DMS 273 (cell line): ENCODE results near the gene EDNRA.

Source experiments
- DNase-seq: peaks from one replicate; lab custom pipeline; 2025; ENCODE audit not compliant: unreplicated experiment; lab: John Stamatoyannopoulos, UW

The EDNRA gene

DNA sequence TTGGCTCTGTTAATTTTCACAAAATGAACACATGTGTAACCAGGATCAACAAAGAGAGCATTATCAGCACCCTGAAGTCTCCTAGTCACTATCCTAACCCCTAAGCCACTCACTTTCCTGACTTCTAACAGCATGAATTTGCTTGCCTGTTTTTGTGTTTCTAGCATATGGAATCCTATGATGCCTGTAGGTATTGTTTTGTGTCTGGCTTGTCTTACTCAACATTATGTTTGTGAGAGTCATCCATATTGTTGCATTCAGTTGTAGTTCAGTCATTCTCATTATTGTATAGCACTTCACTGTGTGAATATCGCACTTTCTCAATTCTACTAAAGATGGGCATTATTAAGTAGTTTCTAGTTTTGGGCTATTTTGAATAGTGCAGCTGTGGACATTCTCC is 15.6 kb downstream of the EDNRA start:
- DNase-seq = no peak

GRCh38 chr4:147498031-147498660 is 17.2 kb downstream of the EDNRA start:
- peak; percentile 60 for DNase-seq

DNA sequence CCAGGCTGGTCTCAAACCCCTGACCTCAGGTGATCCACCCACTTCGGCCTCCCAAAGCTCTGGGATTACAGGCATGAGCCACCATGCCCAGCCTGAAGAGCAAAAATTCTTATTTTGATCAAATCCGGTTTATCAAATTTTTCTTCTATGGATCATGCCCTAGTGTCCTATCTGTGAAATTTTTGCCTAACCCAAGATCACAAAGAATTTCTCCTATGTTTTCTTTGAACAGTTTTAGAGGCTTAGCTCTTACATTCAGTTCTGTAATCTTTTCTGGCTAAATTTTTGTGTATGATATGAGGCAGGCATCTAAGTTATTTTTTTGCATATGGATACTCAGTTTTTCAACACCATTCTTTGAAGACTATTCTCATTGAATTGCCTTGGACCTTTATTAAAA is 27.4 kb downstream of the EDNRA start:
- no peak for DNase-seq

DNA sequence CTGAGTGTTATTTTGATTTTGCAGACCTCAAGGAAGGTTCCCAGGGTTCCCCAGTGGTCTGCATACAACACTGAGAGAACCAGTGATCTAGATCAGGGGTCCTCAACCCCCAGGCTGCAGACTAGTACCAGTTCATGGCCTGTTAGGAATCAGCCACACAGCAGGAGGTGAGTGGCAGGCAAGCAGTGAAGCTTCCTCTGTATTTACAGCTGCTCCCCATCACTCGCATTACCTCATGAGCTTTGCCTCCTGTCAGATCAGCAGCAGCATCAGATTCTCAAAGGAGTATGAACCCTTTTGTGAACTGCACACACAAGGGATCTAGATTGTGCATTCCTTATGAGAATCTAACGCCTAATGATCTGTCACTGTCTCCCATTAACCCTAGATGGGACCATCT is 28.5 kb downstream of the EDNRA start:
- DNase-seq = no peak

- DNase-seq = no peak
These were observed 30.2 kb downstream of the EDNRA start for GRCh38 chr4:147510962-147511668.

DNA sequence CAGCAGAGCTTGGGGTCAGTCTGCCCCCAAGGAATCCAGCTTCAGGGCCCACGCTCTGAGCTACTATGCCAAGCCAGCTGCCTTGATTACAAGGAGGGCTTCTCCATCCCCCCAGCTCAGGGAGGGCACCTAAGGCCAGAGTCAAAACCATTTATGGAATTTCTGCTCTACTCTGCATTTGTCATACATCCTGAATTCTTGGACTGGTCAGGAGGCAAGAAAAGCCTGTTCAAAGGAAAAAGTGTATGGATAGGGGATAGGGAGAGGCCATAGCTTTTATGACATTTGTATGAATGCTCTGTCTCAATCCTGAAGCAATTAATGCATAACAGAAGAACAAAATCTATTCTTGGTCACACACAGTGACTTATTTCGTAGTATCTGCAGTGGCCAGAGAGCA is 32.2 kb downstream of the EDNRA start:
- no peak for DNase-seq

DNA sequence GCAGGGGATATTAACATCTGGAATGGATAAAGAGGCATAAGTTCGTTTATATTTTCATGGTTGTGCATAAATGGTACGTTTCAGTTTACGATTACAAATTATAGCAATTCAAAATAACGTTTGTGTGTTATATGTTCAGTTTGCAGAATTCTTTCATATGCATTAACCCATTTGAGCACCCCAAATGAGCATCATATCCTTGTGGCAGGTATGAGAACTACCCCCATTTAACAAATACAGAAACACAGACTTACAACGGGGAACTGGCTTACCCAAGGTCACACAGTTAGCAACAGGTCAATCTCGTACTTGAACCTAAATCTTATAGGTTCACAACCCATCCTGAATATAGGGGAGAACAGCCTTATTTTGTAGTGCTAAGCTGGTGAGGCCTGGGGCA is 33.1 kb downstream of the EDNRA start:
- no peak for DNase-seq

DNA sequence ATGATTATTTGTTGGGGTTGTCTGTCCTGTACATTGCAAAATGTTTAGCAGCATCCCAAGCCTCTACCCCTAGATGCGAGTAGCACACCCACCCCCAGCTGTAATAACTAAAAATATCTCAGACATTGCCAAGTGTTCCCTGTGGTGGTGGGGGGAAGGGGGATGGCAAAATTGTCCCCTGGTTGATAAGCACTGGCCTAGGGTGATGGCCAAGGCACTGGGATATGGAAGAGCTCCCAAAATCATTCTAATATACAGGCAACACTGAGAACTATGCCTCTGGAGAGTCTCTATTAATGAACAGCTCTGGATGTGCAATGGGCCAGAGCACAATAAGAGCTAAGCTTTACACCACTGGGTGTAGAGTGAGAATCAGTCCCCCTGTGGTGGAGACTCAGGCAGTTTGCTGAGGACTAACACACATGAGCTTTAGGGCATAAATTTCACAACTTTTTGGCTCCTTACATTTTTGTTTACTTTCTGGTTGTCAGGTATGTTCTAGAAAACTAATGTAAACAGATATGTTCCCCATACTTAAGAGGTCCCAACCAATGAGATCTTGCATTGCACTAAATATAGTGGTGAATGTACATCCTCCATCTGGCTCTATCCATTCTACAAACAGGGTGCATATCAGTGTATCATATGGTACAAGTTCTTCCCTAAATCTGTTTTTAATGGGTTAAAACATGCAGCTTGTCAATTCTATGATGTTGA is 34.5 kb downstream of the EDNRA start:
- DNase-seq = no peak

DNA sequence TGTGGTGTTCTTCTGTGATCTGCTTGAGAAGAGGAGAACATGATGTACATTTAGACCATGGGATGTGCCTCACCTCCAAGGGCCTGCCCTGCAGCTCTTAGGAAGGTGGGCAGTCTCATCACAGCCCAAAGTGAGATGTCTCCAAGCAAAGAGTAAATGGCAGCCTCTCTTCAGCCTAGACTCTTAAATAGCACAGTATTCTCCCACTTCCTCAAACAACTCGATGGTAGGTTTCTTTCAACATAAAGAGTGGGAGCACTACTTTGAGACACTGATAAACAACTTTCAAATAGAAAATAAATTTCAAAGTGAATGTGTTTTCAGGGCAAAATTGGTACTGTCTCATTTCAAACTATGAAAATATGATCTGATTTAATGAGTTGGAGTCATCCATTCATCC is 35.2 kb downstream of the EDNRA start:
- no peak for DNase-seq

DNA sequence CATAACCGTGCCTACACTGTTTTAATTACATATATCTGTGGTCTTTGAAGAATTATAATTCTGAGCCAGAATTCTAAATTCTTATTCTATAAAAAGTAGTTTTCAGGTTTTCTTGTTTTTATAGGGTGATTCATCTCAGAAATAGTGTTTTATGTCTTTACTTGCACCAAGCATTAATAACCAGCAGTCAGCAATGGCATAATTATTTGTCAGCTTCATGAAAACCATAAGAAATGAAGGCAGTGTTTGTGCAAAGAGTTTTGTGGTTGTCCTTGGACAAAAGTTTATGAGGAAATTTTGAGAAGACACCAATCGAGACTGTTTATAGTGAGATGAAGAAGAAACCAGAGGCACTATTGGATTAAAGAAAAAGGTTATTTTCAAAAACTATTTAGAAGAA is 37.2 kb downstream of the EDNRA start:
- no peak for DNase-seq

GRCh38 chr4:147518846-147519767 is 38.2 kb downstream of the EDNRA start:
- DNase-seq = peak; percentile 66

DNA sequence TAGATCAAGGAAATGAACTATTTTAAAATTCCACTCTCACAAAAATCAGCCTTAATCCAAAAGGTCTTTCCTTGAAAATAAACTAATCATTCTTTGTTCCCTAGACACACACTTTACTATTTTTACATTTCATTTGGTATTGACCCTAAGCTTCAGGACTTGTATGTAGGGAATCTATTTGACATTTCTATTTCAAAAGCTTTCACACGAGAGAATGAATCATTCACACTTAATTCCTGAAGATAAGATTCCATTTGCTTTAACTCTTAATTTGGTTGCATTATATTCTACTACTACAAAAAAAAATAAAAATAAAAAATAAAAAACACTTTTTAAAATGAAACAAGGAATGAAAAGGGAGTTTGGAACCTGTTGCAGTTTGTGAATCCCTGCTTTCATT is 43.7 kb downstream of the EDNRA start:
- DNase-seq = no peak

GRCh38 chr4:147525494-147526271 is 44.8 kb downstream of the EDNRA start:
- DNase-seq = no peak

DNA sequence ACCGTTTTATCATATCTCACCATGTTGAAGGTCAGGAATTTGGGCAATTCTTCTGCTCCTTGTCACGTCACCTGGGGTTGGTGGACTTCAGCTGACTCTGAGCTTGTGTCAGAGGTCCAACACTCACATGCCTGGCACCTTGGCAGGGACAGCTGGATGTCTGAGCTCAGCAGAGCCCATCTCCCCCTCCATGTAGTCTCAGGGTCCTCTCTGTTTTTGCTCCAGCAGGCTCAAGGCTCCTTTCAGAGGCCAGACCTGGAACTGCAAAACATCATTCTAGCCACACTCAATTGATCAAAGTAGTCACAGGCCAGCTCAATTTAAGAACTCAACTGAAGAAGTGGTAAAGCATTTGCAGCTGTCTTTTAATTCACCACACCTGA is 45.4 kb downstream of the EDNRA start:
- peak; percentile 4 for DNase-seq

- no peak for DNase-seq
These were observed 47.2 kb downstream of the EDNRA start for GRCh38 chr4:147528054-147528453.

DNA sequence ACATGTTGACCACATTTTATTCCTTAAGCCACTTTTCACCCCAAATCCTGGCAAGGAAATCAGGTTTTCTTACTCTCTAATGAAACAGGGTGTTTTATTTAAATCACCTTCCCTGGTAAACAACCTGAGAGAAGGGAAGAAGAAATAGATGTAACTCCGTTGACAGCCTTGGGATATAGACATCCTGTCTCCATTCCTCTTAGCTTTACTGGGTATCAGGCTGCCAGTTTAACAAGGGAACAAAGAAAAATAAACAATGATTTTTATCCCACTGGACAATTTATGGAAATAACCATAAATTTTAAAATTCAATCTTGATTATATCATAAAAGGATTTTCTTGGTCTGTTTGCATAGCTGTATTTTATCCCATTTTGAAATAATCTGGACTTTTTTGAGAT is 49.2 kb downstream of the EDNRA start:
- no peak for DNase-seq

DNA sequence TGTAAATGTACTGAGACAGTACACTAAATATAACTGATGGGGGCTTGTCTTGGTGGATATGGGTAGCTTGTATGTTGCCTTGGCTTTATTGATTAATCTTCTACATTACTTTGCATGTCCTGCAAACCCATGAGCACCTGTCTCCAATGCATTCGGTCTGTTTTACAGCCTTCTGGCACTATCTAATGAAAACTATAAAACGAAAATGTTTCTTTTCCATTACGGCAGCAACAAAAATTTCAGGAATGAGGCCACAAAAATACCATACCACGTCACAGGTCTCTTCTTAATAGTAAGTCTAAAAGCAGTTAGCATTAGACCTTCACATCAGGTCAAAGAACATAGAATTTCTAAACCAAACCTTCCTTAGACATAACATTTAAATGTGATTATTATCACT is 49.8 kb downstream of the EDNRA start:
- DNase-seq = no peak

DNA sequence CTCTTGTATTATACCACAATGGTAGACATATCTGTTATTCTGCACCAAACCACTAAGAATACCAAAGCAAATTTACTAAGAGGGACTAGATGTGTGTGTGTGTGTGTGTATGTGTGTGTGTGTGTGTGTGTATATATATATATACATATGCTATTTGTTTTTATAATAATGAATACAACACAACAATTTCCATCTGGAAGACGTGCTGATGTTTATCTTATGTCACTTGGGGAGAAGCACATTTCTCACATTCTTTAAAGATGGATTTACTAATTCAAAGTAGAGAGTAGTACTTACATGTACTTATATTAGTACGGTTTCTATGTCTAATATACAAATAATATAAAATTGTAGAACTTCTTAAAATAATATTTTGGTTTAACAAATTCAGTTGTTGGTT is 52.0 kb downstream of the EDNRA start:
- no peak for DNase-seq

GRCh38 chr4:147533331-147533730 is 52.4 kb downstream of the EDNRA start:
- no peak for DNase-seq

GRCh38 chr4:147535124-147535523 is 54.2 kb downstream of the EDNRA start:
- no peak for DNase-seq

- DNase-seq = no peak
These were observed 57.8 kb downstream of the EDNRA start for GRCh38 chr4:147538711-147539110.
